Activated CD4-positive, alpha-beta T cell treated with anti-CD3 and anti-CD28 coated beads for 36 hours (primary cell): ENCODE measurements around the gene SYT5. TPM values are rescaled to one million over a fixed set of nuclear protein-coding genes. Genes with fewer than 3 reads are reported as not detected.
A peak's percentile ranks its signal among the peaks of the same experiment; 100 is the strongest.
"Not testable (repeated sequence)": the region's sequence is repeated elsewhere in the genome, so short reads cannot be mapped to it uniquely, and the experiment has no call there.

ENCODE experiments used
- ATAC-seq: fragments of 200-7000 bp; cut with Tn5 transposase; one replicate; pipeline ENCODE4 v1.10.0; 2021; ENCODE audit warnings: mild to moderate bottlenecking, moderate library complexity
- CTCF ChIA-PET: fragments of 350-600 bp; sonication (Branson Sonifier 250); formaldehyde crosslinking; loops from one replicate; lab custom pipeline; 2021; ENCODE audit warnings: antibody characterized with exemption; lab: Charles Lee
- POLR2A ChIA-PET: fragments of 350-600 bp; sonication (Branson Sonifier 250); formaldehyde crosslinking; loops from one replicate; lab custom pipeline; 2021; ENCODE audit warnings: antibody characterized with exemption, inconsistent platforms; lab: Charles Lee
- DNase-seq: peaks from one replicate; pipeline ENCODE4 v3.0.0-alpha.2; 2020
- H3K27ac Mint-ChIP-seq: one replicate; pipeline ENCODE4 v1.8.0; 2021; ENCODE audit warnings: mixed read lengths
- H3K27me3 Mint-ChIP-seq: one replicate; pipeline ENCODE4 v1.8.0; 2021; ENCODE audit warnings: mixed read lengths
- H3K36me3 Mint-ChIP-seq: one replicate; pipeline ENCODE4 v1.8.0; 2021; ENCODE audit warnings: low read depth, mixed read lengths
- H3K4me1 Mint-ChIP-seq: one replicate; pipeline ENCODE4 v1.8.0; 2021; ENCODE audit warnings: mixed read lengths
- H3K4me3 Mint-ChIP-seq: one replicate; pipeline ENCODE4 v1.8.0; 2021; ENCODE audit warnings: mild to moderate bottlenecking, moderate library complexity, mixed read lengths
- H3K9me3 Mint-ChIP-seq: one replicate; pipeline ENCODE4 v1.8.0; 2021; ENCODE audit warnings: low read depth, mixed read lengths
- intact Hi-C, 2 experiments: fragments of 100-400 bp; cut with DNase I in 1 of 2; cut with micrococcal nuclease in 1 of 2; formaldehyde crosslinking; loops; one replicate each; pipeline versions ENCODE4 v1.14.2 to v1.15.1; 2022 to 2024; cut with DNase I, micrococcal nuclease
- total RNA-seq, 2 experiments: library from RNA; stranded (reverse); gene quantifications; one replicate each; pipeline ENCODE4 v1.2.3, GENCODE V29; 2021

The SYT5 gene
- total RNA-seq, 2 experiments from 2014 or later: 0.37 TPM; not detected in 1

DNA sequence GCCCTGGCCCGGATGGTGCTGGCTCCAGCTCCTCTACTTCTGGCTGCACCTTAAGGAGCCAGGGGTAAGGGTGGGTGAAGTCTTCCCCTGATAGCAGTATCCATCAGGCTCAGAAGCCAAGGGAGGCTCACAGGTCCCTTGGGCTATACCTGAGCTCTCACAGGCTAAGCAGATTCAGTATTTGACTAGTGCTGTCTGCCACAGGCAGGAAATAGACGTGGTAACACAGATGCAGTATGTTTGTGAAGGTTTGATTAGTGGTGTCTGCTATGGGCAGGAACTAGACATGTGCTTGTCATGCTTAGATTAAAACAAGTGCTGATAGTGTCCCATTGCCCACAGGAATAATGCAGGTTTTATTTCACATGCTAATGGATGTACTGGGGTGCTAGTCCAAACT, 4.0 kb downstream of the SYT5 start:
- intact Hi-C loops: loop anchor here (1.0 to 5.0 kb wide), 2 partner anchors 41 to 284 kb away; no protein-coding TSS in a partner anchor
- DNase-seq (no peak), ATAC-seq (no peak)
- ChIA-PET CTCF (interaction anchor here (0.6 to 1.6 kb wide), 4 partner anchors 10 to 749 kb away, joined by 3 to 7 read pairs (median 4); partner anchors contain the start of genes DNAAF3 and TNNI3), POLR2A (interaction anchor here (0.7 kb wide), 1 partner anchor 260 kb away, joined by 3 read pairs; no protein-coding TSS in a partner anchor)
- Mint-ChIP-seq H3K27ac (no peak overlapping the region), H3K36me3 (no peaks in the 10 kb centered on the region), H3K4me3 (no peak overlapping the region), H3K27me3 (peaks cover 59% of the 10 kb centered on the region), H3K4me1 (peaks cover 27% of the 10 kb centered on the region), H3K9me3 (no peaks in the 10 kb centered on the region)

DNA sequence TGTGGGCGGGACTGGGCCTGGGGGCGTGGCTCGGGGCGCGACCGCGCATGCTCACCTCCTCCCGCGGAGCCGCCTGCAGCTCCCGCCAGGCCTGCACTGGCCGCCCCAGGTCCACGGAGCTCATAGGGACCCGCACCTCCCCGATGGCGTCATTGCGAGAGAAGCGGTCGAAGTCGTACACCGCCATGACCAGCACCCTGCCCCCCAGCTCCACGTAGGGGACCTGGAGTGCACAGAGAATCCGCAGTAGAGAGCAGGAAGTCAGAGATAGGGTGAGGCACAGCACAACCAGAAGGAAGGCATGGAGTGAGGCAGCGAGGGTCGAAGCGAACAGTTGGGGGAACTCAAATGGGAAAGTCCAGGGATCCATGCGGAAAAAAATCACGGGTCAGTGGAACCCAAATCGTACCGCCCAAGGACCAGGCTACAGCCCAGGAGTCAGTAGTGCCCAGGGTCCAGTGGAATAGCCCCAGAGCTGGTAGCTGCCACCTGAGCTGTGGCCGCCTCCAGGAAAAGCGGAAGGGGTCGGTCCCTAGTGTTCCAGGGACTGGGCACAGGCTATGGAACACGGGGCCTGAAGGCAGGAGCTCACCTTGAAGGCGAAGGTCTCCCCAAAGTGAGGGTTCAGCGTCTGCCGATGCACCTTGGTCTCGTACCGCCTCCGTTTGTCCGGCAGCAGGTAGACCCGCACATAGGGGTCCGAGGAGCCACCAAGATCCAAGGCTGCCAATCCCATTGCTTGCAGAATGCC, 4.8 kb downstream of the SYT5 start:
- H3K9me3 Mint-ChIP-seq: no peaks in the 10 kb centered on the region
- H3K36me3 Mint-ChIP-seq: no peaks in the 10 kb centered on the region
- intact Hi-C loops: loop anchor here in 1 of 2 experiments (5.0 kb wide), 1 partner anchor 42 kb away; no protein-coding TSS in a partner anchor
- H3K27ac Mint-ChIP-seq: no peak overlapping the region
- no peak for DNase-seq
- peaks cover 59% of the 10 kb centered on the region for H3K27me3 Mint-ChIP-seq
- CTCF ChIA-PET: interaction anchor here (0.6 to 1.8 kb wide), 5 partner anchors 14 to 479 kb away, joined by 3 to 6 read pairs (median 4); partner anchors contain the start of gene TNNI3
- ATAC-seq: no peak
- peaks cover 26% of the 10 kb centered on the region for H3K4me1 Mint-ChIP-seq
- POLR2A ChIA-PET: interaction anchor here (0.7 kb wide), 1 partner anchor 260 kb away, joined by 3 read pairs; no protein-coding TSS in a partner anchor
- no peak overlapping the region for H3K4me3 Mint-ChIP-seq

DNA sequence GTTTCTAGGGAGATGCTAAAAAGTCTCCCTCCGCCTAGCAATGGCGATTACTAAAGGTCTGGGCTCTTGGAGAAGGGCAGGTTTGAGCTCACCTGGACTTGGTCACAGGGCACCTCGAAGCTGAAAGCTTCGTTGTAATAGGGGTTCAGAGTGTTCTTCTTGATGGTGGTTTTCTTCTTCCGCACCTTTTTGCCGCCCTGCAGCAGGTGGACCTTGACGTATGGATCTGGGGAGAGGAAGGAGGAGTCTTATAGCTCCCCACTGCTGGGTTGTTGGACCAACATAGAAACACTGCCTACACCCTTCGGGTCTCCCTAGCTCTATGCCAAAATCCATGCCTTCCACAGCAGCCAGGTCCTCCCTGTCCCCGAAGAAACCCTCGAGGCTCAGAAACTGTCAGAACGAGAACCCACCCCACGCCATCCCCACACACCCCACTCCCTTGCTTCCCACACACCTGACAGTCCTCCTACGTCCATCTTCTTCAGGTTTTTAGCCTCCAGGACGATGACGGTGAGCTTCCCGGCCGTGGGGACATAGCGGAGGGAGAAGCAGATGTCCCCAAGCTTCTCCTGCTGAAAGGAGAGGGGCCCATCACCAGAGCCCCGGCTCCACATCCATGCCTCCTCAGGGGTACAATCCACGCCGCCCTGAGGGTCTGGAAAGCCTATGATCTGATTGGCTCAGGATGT, 5.5 kb downstream of the SYT5 start:
- H3K27me3 Mint-ChIP-seq: peaks cover 57% of the 10 kb centered on the region

DNA sequence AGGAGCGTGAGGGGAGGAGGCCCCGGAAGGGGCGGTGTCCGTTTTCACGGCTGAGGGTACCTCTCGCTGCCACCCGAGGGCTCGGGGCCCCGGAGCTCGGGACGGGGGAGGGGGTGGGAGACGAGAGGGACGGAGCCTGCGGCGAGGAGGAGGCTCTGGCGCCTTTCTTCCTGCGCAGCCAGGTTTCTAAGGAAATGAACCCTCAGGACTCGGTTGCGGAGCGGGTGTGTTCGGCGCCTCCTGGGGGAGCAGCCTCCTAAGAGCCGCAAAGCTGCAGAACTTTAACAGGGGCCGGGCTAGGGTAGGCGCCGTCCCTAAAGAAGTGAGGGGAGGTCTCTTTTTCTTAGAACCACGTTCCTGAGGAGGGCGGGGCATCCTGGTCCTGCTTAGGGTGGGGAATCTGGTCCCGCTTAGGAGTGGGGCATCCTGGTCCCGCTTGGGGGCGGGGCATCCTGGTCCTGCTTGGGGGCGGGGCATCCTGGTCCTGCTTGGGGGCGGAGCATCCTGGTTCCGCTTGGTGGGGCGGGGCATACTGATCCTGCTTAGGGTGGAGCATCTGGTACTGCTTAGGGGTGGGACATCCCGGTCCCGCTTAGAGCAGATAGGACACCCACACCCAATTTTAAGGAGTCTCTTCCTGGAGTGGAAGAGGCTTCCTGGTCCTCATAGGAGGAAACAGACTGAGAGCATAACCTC, 6.2 kb downstream of the SYT5 start:
- Mint-ChIP-seq H3K27ac (no peak overlapping the region), H3K4me1 (peaks cover 16% of the 10 kb centered on the region), H3K9me3 (no peaks in the 10 kb centered on the region), H3K27me3 (peaks cover 61% of the 10 kb centered on the region), H3K36me3 (no peaks in the 10 kb centered on the region), H3K4me3 (peak overlapping the region; percentile 49)
- ATAC-seq: peak; percentile 69
- POLR2A ChIA-PET: interaction anchor here (0.6 kb wide), 1 partner anchor 44 kb away, joined by 3 read pairs; no protein-coding TSS in a partner anchor
- intact Hi-C loops: no loop called here
- CTCF ChIA-PET: interaction anchor here (0.5 to 1.8 kb wide), 4 partner anchors 9 to 210 kb away, joined by 3 to 6 read pairs (median 4); no protein-coding TSS in a partner anchor
- peak; percentile 72 for DNase-seq

More for the DNA sequence above, 5.5 kb downstream of the SYT5 start:
- no peak for DNase-seq
- POLR2A ChIA-PET: no interaction called here
- peak overlapping the region; percentile 49 for H3K4me3 Mint-ChIP-seq
- intact Hi-C loops: loop anchor here in 1 of 2 experiments (5.0 kb wide), 1 partner anchor 43 kb away; no protein-coding TSS in a partner anchor
- no peak for ATAC-seq
- no peaks in the 10 kb centered on the region for H3K36me3 Mint-ChIP-seq
- peaks cover 20% of the 10 kb centered on the region for H3K4me1 Mint-ChIP-seq
- no peak overlapping the region for H3K27ac Mint-ChIP-seq
- H3K9me3 Mint-ChIP-seq: no peaks in the 10 kb centered on the region
- CTCF ChIA-PET: interaction anchor here (1.3 to 1.8 kb wide), 2 partner anchors 14 to 16 kb away, joined by 4 to 6 read pairs; no protein-coding TSS in a partner anchor

DNA sequence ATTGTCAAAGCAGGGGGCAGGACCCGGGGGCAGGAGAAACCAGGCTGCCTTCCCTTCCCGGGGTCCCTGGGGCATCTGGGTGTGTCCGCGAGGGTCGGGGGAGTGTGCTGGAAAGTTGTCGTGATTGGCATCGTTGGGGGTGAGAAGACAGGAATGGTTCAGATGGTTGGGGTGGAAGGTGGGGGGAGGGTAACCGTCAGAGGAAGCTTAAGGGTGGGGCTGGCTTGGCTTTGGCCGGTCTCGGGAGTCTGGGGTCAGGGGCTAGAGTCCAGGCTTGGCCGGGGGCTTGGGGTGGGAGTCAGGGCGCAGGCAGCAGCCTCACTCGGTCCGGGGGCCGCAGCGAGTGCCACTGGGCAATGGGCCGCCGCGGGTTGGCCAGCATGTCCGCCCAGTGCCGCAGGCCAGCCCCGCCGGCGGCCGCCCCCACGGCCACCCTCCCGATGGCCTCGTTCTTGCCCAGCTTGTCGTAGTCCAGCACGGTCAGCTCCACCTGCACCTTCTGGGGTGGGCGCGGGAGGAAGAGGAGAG, 6.8 kb downstream of the SYT5 start:
- H3K27me3 Mint-ChIP-seq: peaks cover 62% of the 10 kb centered on the region
- ChIA-PET POLR2A (interaction anchor here (0.6 kb wide), 1 partner anchor 43 kb away, joined by 3 read pairs; no protein-coding TSS in a partner anchor), CTCF (interaction anchor here (0.5 to 1.8 kb wide), 3 partner anchors 10 to 210 kb away, joined by 3 to 6 read pairs (median 3); no protein-coding TSS in a partner anchor)
- intact Hi-C loops: no loop called here
- H3K36me3 Mint-ChIP-seq: no peaks in the 10 kb centered on the region
- H3K4me1 Mint-ChIP-seq: peaks cover 14% of the 10 kb centered on the region
- no peak overlapping the region for H3K27ac Mint-ChIP-seq
- ATAC-seq: no peak
- peak overlapping the region; percentile 49 for H3K4me3 Mint-ChIP-seq
- DNase-seq: no peak
- H3K9me3 Mint-ChIP-seq: no peaks in the 10 kb centered on the region

DNA sequence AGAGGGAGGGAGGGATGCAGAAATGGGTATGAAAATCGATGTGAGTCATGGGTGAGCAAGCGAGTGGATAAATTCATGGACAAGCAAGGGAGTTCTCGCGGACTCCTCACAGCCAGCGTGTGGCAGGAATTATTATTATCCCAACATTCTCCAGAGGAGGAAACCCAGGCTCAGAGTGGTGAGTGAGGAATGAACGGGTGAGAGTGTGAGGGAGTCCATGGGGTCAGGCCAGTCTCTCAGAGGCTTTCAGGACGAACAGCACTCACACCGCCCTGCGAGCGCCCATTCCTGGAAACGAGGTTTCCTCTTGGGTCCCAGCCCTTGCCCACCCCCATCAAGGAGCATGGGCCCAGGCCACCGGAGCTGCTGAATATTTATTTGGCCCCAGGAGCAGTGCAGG, 7.3 kb downstream of the SYT5 start:
- peaks cover 60% of the 10 kb centered on the region for H3K27me3 Mint-ChIP-seq

DNA sequence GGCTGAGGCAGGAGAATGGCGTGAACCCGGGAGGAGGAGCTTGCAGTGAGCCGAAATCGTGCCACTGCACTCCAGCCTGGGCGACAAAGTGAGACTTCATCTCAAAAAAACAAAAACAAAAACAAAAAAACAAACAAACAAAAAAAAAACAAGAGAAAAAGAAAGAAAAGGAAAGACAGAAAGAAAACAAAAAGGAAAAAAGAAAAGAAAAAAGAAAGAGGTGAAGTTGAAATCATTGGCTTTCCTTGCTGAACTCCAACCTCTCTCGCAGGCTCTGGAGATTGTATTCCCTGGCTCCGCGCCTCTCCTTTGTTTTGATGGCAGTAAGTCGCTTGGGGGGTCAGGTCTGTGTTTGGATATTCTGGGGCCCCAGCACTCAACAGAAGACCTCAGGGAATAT, 7.8 kb downstream of the SYT5 start:
- intact Hi-C loops, POLR2A ChIA-PET, H3K27ac Mint-ChIP-seq, DNase-seq, CTCF ChIA-PET, H3K36me3 Mint-ChIP-seq, ATAC-seq, H3K9me3 Mint-ChIP-seq: not testable (repeated sequence)
- H3K27me3 Mint-ChIP-seq: peaks cover 63% of the 10 kb centered on the region
- H3K4me3 Mint-ChIP-seq: peak overlapping the region; percentile 21
- peaks cover 14% of the 10 kb centered on the region for H3K4me1 Mint-ChIP-seq

More for the DNA sequence above, 7.3 kb downstream of the SYT5 start:
- POLR2A ChIA-PET: no interaction called here
- no peak overlapping the region for H3K27ac Mint-ChIP-seq
- H3K4me1 Mint-ChIP-seq: peaks cover 14% of the 10 kb centered on the region
- intact Hi-C loops: no loop called here
- CTCF ChIA-PET: no interaction called here
- no peaks in the 10 kb centered on the region for H3K36me3 Mint-ChIP-seq
- no peaks in the 10 kb centered on the region for H3K9me3 Mint-ChIP-seq
- no peak for DNase-seq
- peak overlapping the region; percentile 21 for H3K4me3 Mint-ChIP-seq
- no peak for ATAC-seq

DNA sequence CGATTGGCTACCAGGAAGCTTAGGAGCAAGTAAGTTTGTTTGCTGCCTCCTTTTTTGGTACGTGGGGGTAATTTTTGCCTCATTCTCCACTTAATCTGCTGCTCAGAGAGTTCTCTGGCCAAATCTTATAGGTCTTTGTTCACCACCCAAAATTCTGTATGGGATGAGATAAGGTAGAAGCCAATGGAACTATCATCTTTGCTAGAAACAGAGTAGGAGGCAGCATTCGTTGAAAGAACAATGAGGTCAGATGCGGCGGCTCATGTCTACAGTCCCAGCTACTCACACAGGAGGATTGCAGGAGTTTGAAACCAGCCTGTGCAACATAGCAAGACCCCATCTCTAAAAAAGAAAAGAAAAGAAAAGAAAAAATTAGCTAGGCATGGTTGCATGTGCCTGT, 8.6 kb downstream of the SYT5 start:
- H3K36me3 Mint-ChIP-seq: no peaks in the 10 kb centered on the region
- POLR2A ChIA-PET: interaction anchor here (0.7 kb wide), 1 partner anchor 35 kb away, joined by 3 read pairs; no protein-coding TSS in a partner anchor
- ATAC-seq: no peak
- H3K27ac Mint-ChIP-seq: no peak overlapping the region
- intact Hi-C loops: no loop called here
- CTCF ChIA-PET: interaction anchor here (0.6 kb wide), 3 partner anchors 39 to 103 kb away, joined by 4 to 5 read pairs (median 4); no protein-coding TSS in a partner anchor
- DNase-seq: no peak
- H3K27me3 Mint-ChIP-seq: peaks cover 64% of the 10 kb centered on the region
- no peak overlapping the region for H3K4me3 Mint-ChIP-seq
- H3K4me1 Mint-ChIP-seq: peaks cover 21% of the 10 kb centered on the region
- no peaks in the 10 kb centered on the region for H3K9me3 Mint-ChIP-seq

DNA sequence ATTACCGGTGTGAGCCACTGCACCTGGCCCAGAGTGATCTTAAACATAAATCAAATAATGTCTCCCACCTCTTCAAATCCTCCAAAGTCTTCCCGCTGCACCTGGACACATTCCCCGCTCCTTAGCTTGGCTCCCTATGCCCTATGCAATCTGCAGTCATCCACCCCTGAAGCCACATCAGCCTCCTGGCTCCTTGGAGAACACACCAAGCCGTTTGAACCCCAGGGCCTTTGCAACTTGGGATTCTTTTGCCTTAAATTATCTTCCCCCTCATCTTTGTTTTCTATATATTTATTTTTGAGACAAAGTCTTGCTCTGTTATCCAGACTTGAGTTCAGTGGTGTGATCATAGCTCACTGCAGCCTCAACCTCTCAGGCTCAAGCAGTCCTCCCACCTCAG, 11.0 kb downstream of the SYT5 start:
- Mint-ChIP-seq H3K27me3 (peaks cover 57% of the 10 kb centered on the region), H3K9me3 (no peaks in the 10 kb centered on the region), H3K4me3 (no peak overlapping the region), H3K36me3 (no peaks in the 10 kb centered on the region), H3K27ac (no peak overlapping the region), H3K4me1 (peaks cover 19% of the 10 kb centered on the region)
- CTCF ChIA-PET: no interaction called here
- intact Hi-C loops: loop anchor here in 1 of 2 experiments (10.0 kb wide), 2 partner anchors 436 to 704 kb away; partner anchors contain the start of genes LENG9, ZNF524 and ZNF865
- ATAC-seq (no peak), DNase-seq (no peak)
- POLR2A ChIA-PET: interaction anchor here (0.6 kb wide), 1 partner anchor 11 kb away, joined by 3 read pairs; the partner anchor contains the start of gene SYT5
